ENCODE measurements around the gene TAF4. TPM values are rescaled to one million over a fixed set of nuclear protein-coding genes. Genes with fewer than 3 reads are reported as not detected.
"Not testable (repeated sequence)": the region's sequence is repeated elsewhere in the genome, so short reads cannot be mapped to it uniquely, and the experiment has no call there.

The TAF4 gene
- polyA plus RNA-seq, 3 donors: 18.0 to 20.1 (median 18.3) TPM

DNA sequence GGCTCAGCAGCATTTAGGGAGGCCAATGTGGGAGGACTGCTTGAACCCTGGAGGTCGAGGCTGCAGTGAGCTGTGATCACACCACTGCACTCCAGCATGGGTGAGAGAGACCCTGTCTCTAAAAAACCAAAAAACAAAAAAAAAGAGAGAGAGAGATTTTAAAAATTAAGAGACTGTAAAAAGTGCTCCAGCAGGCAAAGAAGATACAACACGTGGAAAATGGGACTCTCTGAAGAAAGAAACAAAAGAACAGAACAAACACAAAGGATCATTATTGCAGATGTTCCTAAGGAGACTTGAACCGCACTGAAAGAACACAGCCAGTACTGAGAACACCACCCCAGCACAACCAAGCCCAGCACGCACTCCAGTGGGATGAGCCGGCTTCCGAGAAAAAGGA is 74.2 kb downstream of the TAF4 start:
- DNase-seq (ENCODE audit: extremely low read depth in 1 of 11, low read depth in 9 of 11, low spot score in 4 of 11): no peak

DNA sequence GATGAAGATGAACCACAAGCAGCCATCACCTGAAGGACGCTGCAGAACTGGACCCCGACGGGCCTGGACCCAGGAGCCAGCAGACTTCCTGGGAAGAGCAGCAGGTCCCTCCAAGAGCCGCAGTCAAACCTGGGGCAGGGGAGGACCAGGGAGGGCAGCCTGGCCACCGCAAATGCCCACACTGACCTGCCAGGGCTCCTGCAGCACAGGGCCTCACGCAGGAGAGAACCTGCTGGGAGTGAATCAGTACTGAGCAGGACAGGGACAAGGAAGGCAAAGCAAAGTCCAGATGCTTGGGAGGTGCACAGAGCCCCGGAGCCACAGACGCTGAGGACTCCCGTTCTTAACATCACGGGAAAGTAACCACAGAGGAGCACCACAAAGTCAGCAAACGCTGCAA is 75.2 kb downstream of the TAF4 start:
- no peak for DNase-seq (ENCODE audit: extremely low read depth in 1 of 11, low read depth in 9 of 11, low spot score in 4 of 11)

GRCh38 chr20:61989741-61990140 is 75.9 kb downstream of the TAF4 start:
- no peak for DNase-seq (ENCODE audit: extremely low read depth in 1 of 11, low read depth in 9 of 11, low spot score in 4 of 11)

GRCh38 chr20:61988665-61989064 is 77.0 kb downstream of the TAF4 start:
- DNase-seq (ENCODE audit: extremely low read depth in 1 of 11, low read depth in 9 of 11, low spot score in 4 of 11): no peak

- DNase-seq (ENCODE audit: extremely low read depth in 1 of 11, low read depth in 9 of 11, low spot score in 4 of 11): no peak
These were observed 78.8 kb downstream of the TAF4 start for GRCh38 chr20:61986762-61987321.

DNA sequence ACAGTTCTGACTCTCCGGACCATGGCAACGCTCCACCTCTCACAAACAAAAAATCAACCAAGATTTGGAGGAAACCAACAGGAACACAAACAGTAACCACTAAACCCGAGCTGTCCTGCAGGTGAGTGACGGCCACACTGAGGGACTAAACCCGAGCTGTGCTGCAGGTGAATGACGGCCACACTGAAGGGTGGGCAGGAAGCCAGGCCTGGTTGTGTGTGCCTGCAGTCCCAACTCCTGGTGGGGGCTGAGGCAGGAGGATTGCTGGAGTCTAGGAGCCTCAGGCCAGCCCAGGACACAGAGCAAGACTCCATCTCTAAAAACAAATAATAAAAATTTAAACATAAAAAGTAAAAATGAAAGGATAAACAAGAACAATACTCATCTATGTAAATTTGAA is 80.6 kb downstream of the TAF4 start:
- DNase-seq (ENCODE audit: extremely low read depth in 1 of 11, low read depth in 9 of 11, low spot score in 4 of 11): no peak

DNA sequence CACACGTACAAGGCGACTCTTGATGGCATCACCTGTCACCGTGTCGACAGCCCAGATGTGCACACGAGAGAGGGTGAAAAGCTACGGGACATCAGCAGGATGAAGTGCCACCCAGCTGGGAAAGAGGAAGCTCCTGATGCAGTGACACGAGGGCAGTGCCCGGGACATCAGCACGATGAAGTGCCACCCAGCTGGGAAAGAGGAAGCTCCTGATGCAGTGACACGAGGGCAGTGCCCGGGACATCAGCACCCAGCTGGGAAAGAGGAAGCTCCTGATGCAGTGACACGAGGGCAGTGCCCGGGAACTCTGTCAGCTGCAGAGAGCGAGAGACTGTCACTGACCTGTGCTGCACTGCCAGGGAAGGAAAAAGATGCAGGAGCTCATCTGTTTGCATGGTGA is 81.2 kb downstream of the TAF4 start:
- DNase-seq (ENCODE audit: extremely low read depth in 1 of 11, low read depth in 9 of 11, low spot score in 4 of 11): not testable (repeated sequence)

DNA sequence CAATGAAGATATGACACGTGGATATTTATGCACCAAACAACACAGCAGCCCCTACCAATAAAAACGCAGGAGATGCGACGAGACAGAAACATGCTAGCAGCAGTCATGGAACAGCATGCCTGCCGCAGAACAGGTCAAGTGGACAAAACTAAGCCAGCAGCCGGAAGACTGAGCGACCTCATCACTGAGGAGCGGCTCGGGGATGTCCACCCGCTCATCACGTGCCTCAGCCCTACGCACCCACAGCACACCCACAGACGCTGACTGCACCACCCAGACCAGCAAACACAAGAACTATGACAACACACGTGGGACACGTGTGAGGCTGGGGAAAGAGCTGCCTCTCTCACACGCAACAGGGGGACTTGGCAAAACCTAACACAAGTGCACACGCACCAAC is 81.7 kb downstream of the TAF4 start:
- no peak for DNase-seq (ENCODE audit: extremely low read depth in 1 of 11, low read depth in 9 of 11, low spot score in 4 of 11)

DNA sequence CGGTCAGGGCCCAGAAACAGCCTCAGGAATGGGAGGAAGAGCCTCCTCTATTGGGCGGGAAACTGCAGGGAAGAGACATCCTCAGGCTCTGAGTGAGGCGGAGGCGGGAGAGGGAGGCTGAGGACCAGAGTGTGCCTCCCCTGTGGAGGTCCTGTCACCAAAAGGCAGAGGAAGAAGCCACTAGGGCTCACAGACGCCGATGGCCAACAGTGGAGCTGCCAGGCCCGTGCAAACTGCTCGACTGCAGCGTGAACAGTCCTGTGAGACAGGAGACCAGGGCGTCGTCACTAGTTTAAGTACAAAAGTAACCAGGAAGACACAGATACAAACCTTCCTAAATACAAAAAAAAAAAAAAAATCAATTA is 82.7 kb downstream of the TAF4 start:
- DNase-seq (ENCODE audit: extremely low read depth in 1 of 11, low read depth in 9 of 11, low spot score in 4 of 11): no peak

- DNase-seq (ENCODE audit: extremely low read depth in 1 of 11, low read depth in 9 of 11, low spot score in 4 of 11): no peak
These were observed 83.3 kb downstream of the TAF4 start for GRCh38 chr20:61982191-61982950.

DNA sequence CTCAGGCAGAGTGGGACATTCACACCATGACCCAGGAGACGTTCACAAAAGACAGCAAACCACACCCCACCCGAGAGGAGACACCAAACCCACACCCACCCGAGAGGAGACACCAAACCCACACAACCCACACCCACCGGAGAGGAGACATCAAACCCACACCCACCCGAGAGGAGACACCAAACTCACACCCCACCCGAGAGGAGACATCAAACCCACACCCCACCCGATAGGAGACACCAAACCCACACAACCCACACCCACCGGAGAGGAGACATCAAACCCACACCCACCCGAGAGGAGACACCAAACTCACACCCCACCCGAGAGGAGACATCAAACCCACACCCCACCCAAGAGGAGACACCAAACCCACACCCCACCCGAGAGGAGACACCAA is 84.0 kb downstream of the TAF4 start:
- not testable (repeated sequence) for DNase-seq (ENCODE audit: extremely low read depth in 1 of 11, low read depth in 9 of 11, low spot score in 4 of 11)

DNA sequence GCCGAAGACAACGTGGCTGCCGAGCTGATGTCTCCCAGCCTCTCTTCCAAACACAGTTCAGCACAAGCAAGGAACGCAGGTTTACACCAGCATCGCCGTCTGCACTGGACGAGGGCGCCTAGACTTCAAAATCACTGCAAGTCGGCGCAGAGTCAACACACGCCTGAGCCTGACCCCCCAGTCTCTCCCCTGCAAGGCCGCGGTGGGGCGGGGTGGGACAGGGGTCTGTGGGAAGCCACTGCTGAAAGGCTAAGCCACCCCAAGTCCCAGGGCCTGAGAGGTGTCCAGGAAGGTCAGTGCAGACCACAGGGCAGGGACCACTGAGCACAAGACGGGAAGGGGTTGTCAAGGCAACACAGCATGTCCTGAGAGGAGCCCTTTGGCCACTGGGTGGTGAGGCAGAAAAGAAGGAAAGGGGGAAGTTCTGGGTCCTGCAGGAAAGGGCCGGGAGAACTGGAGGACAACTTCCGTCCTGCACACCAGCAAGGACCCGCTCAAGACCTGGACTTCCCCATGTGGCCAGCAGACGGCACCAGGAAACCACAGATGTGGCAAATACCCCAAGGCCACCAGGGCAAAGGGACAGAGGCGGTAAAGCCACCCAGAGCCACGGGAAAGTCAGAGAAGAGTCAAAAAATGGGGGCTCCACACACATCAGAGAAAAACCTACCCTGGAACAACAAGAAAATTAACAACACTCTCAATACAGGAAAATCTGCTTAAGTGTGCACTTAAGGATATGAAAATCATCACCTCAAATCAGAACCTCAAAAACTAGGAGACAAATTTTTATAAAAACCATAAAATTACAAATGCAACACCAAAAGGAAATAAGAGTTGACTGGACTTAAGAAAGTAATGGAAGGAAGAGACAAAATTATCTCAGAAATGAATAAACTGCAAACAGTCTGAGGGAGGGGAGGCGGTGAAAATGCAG is 84.8 kb downstream of the TAF4 start:
- DNase-seq (ENCODE audit: extremely low read depth in 1 of 11, low read depth in 9 of 11, low spot score in 4 of 11): peak in 1 of 11 donors; percentile 27

- no peak for DNase-seq (ENCODE audit: extremely low read depth in 1 of 11, low read depth in 9 of 11, low spot score in 4 of 11)
These were observed 85.7 kb downstream of the TAF4 start for GRCh38 chr20:61979701-61980635.

- DNase-seq (ENCODE audit: extremely low read depth in 1 of 11, low read depth in 9 of 11, low spot score in 4 of 11): no peak
These were observed 86.6 kb downstream of the TAF4 start for GRCh38 chr20:61979090-61979489.

DNA sequence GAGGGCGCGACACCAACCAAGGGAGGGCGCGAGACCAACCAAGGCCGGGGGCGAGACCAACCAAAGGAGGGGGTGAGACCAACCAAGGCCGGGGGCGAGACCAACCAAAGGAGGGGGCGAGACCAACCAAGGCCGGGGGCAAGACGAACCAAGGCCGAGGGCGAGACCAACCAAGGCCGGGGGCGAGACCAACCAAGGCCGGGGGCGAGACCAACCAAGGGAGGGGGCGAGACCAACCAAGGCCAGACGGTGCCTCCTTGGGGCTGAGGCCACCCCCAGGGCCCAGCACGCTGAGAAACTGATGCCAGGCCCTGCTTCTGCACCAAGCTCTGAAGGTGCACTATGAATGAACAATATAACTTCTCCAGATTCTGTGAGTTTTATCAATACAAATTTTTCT is 87.2 kb downstream of the TAF4 start:
- DNase-seq (ENCODE audit: extremely low read depth in 1 of 11, low read depth in 9 of 11, low spot score in 4 of 11): no peak

- DNase-seq (ENCODE audit: extremely low read depth in 1 of 11, low read depth in 9 of 11, low spot score in 4 of 11): no peak
These were observed 88.3 kb downstream of the TAF4 start for GRCh38 chr20:61977419-61977786.

DNA sequence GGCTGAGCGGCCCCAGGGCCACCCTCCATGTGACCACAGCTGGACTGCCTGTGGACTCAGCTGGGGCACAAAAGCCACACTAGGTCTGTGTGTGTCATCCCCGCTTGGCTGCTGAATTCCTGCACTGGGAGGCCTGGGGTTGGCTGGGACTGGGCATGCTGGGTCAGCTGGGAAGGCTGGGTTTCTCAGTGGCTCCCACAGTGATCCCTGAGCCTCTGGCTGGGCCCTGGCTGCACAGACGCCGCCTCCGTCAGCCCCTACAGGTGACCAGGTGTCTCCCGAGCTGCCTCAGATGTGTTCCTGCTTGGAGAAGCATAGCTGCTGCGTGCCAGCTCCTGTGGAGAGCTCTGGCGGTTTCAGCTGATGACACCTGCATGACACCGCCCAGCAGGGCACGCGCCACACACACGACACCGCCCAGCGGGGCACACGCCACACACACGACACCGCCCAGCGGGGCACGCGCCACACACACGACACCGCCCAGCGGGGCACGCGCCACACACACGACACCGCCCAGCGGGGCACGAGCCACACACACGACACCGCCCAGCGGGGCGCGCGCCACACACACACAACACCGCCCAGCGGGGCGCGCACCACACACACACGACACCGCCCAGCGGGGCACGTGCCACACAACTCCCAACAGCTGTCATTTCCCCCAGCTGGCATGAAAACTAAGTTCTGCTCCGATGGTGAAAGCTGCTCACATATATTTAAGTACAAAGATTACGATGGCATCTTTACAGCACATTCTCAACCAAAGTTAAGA is 88.8 kb downstream of the TAF4 start:
- no peak for DNase-seq (ENCODE audit: extremely low read depth in 1 of 11, low read depth in 9 of 11, low spot score in 4 of 11)

GRCh38 chr20:61976263-61976643 is 89.4 kb downstream of the TAF4 start:
- no peak for DNase-seq (ENCODE audit: extremely low read depth in 1 of 11, low read depth in 9 of 11, low spot score in 4 of 11)
